ENCODE results near the gene SPIN2B.
"Not testable (repeated sequence)": the region's sequence is repeated elsewhere in the genome, so short reads cannot be mapped to it uniquely, and the experiment has no call there.

SPIN2B gene

DNA sequence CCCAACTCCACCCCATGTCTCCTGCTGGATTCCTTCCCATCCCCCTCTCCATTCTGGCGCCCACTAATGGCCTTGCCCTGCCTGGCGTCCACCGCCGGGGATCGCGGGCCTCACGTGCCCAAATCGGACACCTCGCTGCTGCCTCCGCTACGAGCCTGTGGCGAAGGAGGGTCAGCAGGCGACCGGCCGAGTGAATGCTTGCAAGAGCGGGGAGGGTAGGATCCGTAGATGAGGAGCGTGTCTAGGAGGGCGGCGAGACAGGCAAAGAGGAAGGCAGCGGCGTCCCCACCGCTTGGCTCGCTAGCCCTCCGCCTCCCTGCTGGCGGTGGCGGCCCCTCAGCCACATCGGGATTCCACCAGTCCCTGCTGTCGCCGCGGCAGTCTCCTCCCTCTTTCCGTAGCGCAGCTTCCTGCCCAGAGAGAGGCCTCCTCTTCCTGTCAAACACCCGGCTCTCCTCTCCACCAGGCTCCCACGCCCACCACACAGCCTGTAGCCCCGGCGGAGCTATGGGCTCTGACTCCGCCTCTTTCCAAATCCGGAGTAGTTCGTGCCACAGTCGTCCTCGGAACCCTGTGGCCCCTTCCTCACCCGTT, at the start of gene SPIN2B:
Gene SPIN2B, minus strand, starts transcription at position 387 of the 594 bp plus-strand sequence.
- DNase-seq, result peak; percentile 89

DNA sequence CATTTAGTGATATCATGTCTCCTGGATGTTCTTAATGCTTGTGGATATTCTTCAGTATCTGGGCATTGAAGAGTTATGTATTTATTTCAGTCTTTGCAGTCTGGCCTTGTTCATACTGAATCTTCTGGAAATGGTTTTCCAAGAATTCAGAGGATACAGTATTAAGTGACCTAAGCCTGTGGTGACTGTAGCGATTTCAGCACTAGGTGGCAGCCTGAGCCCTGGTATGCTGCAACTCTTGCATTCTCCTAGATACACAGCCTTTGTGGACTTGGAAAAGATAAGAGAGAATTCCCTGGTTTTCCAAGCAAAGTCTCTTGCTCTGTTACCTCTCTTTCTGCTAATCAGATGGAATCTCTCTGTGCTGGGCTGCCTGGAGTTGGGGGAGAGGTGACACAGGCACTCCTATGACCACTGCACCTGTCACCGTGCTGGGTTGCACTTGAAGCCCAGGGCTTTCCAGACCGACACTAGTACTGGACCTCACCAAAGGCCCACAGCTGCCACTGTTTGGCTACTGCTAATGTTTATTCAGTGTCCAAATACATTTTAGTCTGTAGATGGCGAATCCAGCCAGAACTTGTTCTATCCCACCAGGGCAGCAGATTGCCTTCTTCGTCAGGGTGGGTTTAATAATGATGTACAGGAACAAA, 35.2 kb upstream of the SPIN2B start:
- peak; percentile 1 for DNase-seq

DNA sequence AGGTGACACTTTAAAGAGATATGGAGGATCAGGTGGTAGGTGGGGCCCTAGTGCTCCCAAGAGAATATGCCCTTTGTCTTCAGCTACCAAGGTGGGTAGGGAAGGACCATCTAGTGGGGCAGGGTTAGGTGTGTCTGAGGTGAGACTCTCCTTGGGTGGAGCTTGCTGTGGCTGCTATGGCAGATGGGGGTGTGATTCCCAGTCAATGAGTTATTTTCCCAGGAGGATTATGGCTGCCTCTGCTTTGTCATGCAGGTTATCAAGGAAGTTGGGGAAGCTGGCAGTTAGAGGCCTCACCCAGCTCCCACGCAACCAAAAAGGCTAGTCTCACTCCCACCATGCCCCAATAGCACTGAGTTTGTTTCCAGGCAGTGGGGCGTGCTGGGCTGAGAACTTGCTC, 33.8 kb upstream of the SPIN2B start:
- no peak for DNase-seq

- DNase-seq, result not testable (repeated sequence)
Measured at GRCh38 chrX:57152222-57152621, 30.9 kb upstream of the SPIN2B start.

GRCh38 chrX:57138674-57139073, 17.3 kb upstream of the SPIN2B start:
- no peak for DNase-seq

GRCh38 chrX:57137501-57137900, 16.2 kb upstream of the SPIN2B start:
- DNase-seq, result no peak

- not testable (repeated sequence) for DNase-seq
Measured at GRCh38 chrX:57137073-57137472, 15.7 kb upstream of the SPIN2B start, which contains the start of gene SPIN2A. Gene SPIN2A (minus strand): TSS chrX:57137397. CDS start chrX:57136597, 800 bp downstream.

- DNase-seq, result not testable (repeated sequence)
Measured at GRCh38 chrX:57136589-57136988, 15.2 kb upstream of the SPIN2B start.

- DNase-seq, result no peak
Measured at GRCh38 chrX:57135287-57135686, 13.9 kb upstream of the SPIN2B start.

DNA sequence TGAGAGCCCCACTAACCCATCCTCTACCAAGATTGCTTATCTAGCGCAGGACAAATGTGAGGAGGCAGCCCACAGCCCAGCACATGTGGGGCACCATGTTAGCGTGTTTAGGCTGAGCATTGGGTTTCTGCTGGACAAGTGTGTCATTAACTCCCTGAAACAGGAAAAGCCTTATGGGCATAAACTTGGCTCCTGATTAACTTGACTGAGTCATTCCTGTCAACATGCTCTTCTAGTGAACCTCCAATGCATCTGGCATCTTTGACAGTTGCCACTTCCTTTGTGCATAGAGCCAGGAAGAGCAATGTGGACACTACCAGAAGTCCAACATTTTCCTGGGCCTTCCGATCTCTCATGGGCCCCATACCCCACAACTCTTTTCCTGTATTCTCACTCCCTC, 13.4 kb upstream of the SPIN2B start:
- DNase-seq, result no peak

- DNase-seq, result no peak
Measured at GRCh38 chrX:57133706-57134105, 12.4 kb upstream of the SPIN2B start.

DNA sequence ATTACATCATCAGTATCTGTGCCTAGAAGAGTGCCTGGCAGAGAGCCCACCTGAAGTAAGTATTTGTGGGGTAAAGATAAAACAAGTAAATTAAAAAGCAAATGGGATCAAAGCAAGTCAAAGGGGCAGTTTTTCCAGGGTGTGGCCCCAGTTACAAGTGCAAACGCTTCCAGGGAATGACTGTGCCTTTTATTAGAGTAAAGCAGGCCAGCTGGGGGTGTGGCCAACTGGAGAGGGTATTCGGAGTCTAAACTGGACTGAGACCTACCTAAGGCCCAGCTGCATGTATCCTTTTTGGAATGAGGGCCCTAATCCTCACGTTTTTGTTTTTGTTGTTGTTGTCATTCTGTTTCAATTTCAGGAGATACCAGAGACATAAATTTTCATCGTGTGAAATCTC, 11.9 kb upstream of the SPIN2B start:
- not testable (repeated sequence) for DNase-seq

- DNase-seq, result no peak
Measured at GRCh38 chrX:57132046-57132445, 10.7 kb upstream of the SPIN2B start.

GRCh38 chrX:57121816-57122215, 468 bp upstream of the SPIN2B start:
- DNase-seq, result no peak

GRCh38 chrX:57120619-57121161, 658 bp downstream of the SPIN2B start:
- not testable (repeated sequence) for DNase-seq

- no peak for DNase-seq
Measured at GRCh38 chrX:57119416-57119815, 1.9 kb downstream of the SPIN2B start.

DNA sequence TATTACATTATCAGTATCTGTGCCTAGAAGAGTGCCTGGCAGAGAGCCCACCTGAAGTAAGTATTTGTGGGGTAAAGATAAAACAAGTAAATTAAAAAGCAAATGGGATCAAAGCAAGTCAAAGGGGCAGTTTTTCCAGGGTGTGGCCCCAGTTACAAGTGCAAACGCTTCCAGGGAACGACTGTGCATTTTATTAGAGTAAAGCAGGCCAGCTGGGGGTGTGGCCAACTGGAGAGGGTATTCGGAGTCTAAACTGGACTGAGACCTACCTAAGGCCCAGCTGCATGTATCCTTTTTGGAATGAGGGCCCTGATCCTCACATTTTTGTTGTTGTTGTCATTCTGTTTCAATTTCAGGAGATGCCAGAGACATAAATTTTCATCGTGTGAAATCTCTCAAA, 3.8 kb downstream of the SPIN2B start:
- DNase-seq, result not testable (repeated sequence)

- DNase-seq, result no peak
Measured at GRCh38 chrX:57104921-57105398, 16.4 kb downstream of the SPIN2B start.

- DNase-seq, result no peak
Measured at GRCh38 chrX:57104406-57104805, 16.9 kb downstream of the SPIN2B start.

- DNase-seq, result no peak
Measured at GRCh38 chrX:57103489-57103888, 17.9 kb downstream of the SPIN2B start.

- not testable (repeated sequence) for DNase-seq
Measured at GRCh38 chrX:57102918-57103317, 18.4 kb downstream of the SPIN2B start.

DNA sequence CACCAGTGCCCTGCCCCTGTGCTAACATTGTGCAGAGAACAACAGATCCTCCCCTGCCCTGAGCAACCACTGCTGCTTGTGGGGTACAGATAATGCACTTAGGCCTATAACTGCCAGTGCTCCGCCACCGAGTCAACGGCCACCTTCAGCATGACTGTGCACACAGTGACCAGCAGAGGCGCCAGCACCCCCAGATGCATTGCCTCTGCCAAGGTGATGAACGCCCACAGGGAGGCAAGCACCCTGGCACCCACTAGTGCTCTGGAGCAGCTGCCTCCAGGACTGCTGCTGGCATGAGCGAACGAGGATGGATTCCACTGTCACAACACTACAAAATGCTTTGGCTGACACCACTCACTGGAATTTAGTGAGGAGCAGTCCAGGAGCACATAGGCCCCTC, 38.2 kb downstream of the SPIN2B start:
- DNase-seq, result no peak

DNA sequence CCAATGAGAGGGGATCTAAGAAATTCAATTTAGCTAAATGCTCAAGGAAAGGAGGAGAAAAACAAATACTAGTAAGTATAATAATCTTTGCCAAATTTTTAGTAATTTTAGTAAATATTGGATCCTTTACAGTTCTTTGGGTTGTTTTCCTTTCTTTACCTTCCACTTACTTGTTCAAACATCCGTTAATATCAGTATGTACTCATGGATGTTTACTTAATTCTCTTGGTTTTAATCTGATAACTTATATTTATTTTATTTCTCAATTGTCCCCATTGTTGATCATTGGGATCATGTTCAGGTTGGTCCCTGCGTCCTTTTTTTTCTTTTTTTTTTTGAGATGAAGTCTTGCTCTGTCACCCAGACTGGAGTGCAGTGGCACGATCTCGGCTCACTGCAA, 46.9 kb downstream of the SPIN2B start:
- DNase-seq, result no peak
